Memory B cell (primary cell): ENCODE results near the gene TRIM61.
"Not testable (repeated sequence)": the region's sequence is repeated elsewhere in the genome, so short reads cannot be mapped to it uniquely, and the experiment has no call there.

Source experiments
- ATAC-seq: fragments of 150-1000 bp; cut with Tn5 transposase; 2 replicates; pipeline ENCODE4 v1.10.0; 2021; ENCODE audit warnings: low read depth, mild to moderate bottlenecking, moderate library complexity
- DNase-seq, 2 donors: peaks; one replicate each; pipeline ENCODE4 v3.0.0; 2022; ENCODE audit warnings: low spot score in 2 of 2
- H3K27ac Mint-ChIP-seq: one replicate; pipeline ENCODE4 v1.8.0; 2022; ENCODE audit warnings: mild to moderate bottlenecking, moderate library complexity, mixed read lengths
- H3K27me3 Mint-ChIP-seq: one replicate; pipeline ENCODE4 v1.8.0; 2022; ENCODE audit warnings: mixed read lengths
- H3K36me3 Mint-ChIP-seq: one replicate; pipeline ENCODE4 v1.8.0; 2022; ENCODE audit warnings: mild to moderate bottlenecking, mixed read lengths
- H3K4me1 Mint-ChIP-seq: one replicate; pipeline ENCODE4 v1.8.0; 2022; ENCODE audit warnings: mixed read lengths
- H3K4me3 Mint-ChIP-seq: one replicate; pipeline ENCODE4 v1.8.0; 2022; ENCODE audit warnings: mild to moderate bottlenecking, moderate library complexity, mixed read lengths
- H3K9me3 Mint-ChIP-seq: one replicate; pipeline ENCODE4 v1.8.0; 2022; ENCODE audit warnings: mixed read lengths

Gene TRIM61

GRCh38 chr4:164977243-164978164 is at the start of gene TRIM61:
Gene TRIM61, minus strand, starts transcription at chr4:164977657. Its CDS starts 7,655 bp downstream, at chr4:164970002.
- Mint-ChIP-seq H3K4me1 (peaks cover 15% of the 10 kb centered on the region), H3K9me3 (no peaks in the 10 kb centered on the region), H3K36me3 (peaks cover 9% of the 10 kb centered on the region), H3K27me3 (no peaks in the 10 kb centered on the region), H3K27ac (peak within 1 kb of the TSS; percentile 81), H3K4me3 (peak within 1 kb of the TSS; percentile 84)
- DNase-seq, result peak; percentile 10 to 21
- ATAC-seq, result peak; percentile 86

GRCh38 chr4:165025782-165026181 is 48.3 kb upstream of the TRIM61 start:
- H3K4me3 Mint-ChIP-seq, H3K27ac Mint-ChIP-seq, H3K4me1 Mint-ChIP-seq, ATAC-seq, H3K36me3 Mint-ChIP-seq, H3K9me3 Mint-ChIP-seq, DNase-seq, H3K27me3 Mint-ChIP-seq: not testable (repeated sequence)

GRCh38 chr4:165019995-165020394 is 42.5 kb upstream of the TRIM61 start:
- H3K4me3 Mint-ChIP-seq, DNase-seq, H3K36me3 Mint-ChIP-seq, H3K27me3 Mint-ChIP-seq, H3K4me1 Mint-ChIP-seq, H3K27ac Mint-ChIP-seq, H3K9me3 Mint-ChIP-seq, ATAC-seq: not testable (repeated sequence)

- H3K27ac Mint-ChIP-seq, result no peak overlapping the region
Measured at GRCh38 chr4:165016971-165017370, 39.5 kb upstream of the TRIM61 start.

GRCh38 chr4:165013691-165014090 is 36.2 kb upstream of the TRIM61 start:
- H3K36me3 Mint-ChIP-seq, result no peaks in the 10 kb centered on the region
- no peak overlapping the region for H3K4me3 Mint-ChIP-seq
- peaks cover 2% of the 10 kb centered on the region for H3K9me3 Mint-ChIP-seq
- H3K4me1 Mint-ChIP-seq, result no peaks in the 10 kb centered on the region
- H3K27ac Mint-ChIP-seq, result no peak overlapping the region
- peaks cover 2% of the 10 kb centered on the region for H3K27me3 Mint-ChIP-seq
- ATAC-seq (no peak), DNase-seq (no peak)

More at GRCh38 chr4:165016971-165017370, 39.5 kb upstream of the TRIM61 start:
- H3K9me3 Mint-ChIP-seq, result peaks cover 2% of the 10 kb centered on the region
- no peak for ATAC-seq
- no peak for DNase-seq
- H3K4me3 Mint-ChIP-seq, result no peak overlapping the region
- H3K36me3 Mint-ChIP-seq, result no peaks in the 10 kb centered on the region
- H3K27me3 Mint-ChIP-seq, result peaks cover 2% of the 10 kb centered on the region
- no peaks in the 10 kb centered on the region for H3K4me1 Mint-ChIP-seq

GRCh38 chr4:165011403-165011802 is 33.9 kb upstream of the TRIM61 start:
- H3K4me1 Mint-ChIP-seq, result no peaks in the 10 kb centered on the region
- H3K27me3 Mint-ChIP-seq, result peaks cover 5% of the 10 kb centered on the region
- H3K4me3 Mint-ChIP-seq, result no peak overlapping the region
- no peaks in the 10 kb centered on the region for H3K9me3 Mint-ChIP-seq
- H3K36me3 Mint-ChIP-seq, result no peaks in the 10 kb centered on the region
- no peak overlapping the region for H3K27ac Mint-ChIP-seq
- DNase-seq, result no peak
- ATAC-seq, result no peak

GRCh38 chr4:165010991-165011390 is 33.5 kb upstream of the TRIM61 start:
- Mint-ChIP-seq H3K36me3 (no peaks in the 10 kb centered on the region), H3K9me3 (no peaks in the 10 kb centered on the region), H3K4me3 (no peak overlapping the region), H3K27ac (no peak overlapping the region), H3K4me1 (no peaks in the 10 kb centered on the region), H3K27me3 (peaks cover 9% of the 10 kb centered on the region)
- DNase-seq, result no peak
- no peak for ATAC-seq

GRCh38 chr4:165010487-165010886 is 33.0 kb upstream of the TRIM61 start:
- ATAC-seq (no peak), DNase-seq (no peak)
- Mint-ChIP-seq H3K36me3 (no peaks in the 10 kb centered on the region), H3K27ac (no peak overlapping the region), H3K4me3 (no peak overlapping the region), H3K9me3 (no peaks in the 10 kb centered on the region), H3K4me1 (no peaks in the 10 kb centered on the region), H3K27me3 (peaks cover 9% of the 10 kb centered on the region)

GRCh38 chr4:165009493-165010227 is 32.2 kb upstream of the TRIM61 start:
- Mint-ChIP-seq H3K4me3 (no peak overlapping the region), H3K4me1 (no peaks in the 10 kb centered on the region), H3K36me3 (no peaks in the 10 kb centered on the region), H3K27me3 (peaks cover 13% of the 10 kb centered on the region), H3K27ac (no peak overlapping the region), H3K9me3 (no peaks in the 10 kb centered on the region)
- ATAC-seq (no peak), DNase-seq (no peak)

GRCh38 chr4:165006886-165007285 is 29.4 kb upstream of the TRIM61 start:
- Mint-ChIP-seq H3K4me3 (no peak overlapping the region), H3K4me1 (no peaks in the 10 kb centered on the region), H3K27me3 (peaks cover 11% of the 10 kb centered on the region), H3K36me3 (no peaks in the 10 kb centered on the region), H3K27ac (no peak overlapping the region), H3K9me3 (no peaks in the 10 kb centered on the region)
- DNase-seq (no peak), ATAC-seq (no peak)

GRCh38 chr4:165006456-165006855 is 29.0 kb upstream of the TRIM61 start:
- Mint-ChIP-seq H3K27me3 (peaks cover 11% of the 10 kb centered on the region), H3K4me1 (no peaks in the 10 kb centered on the region), H3K36me3 (no peaks in the 10 kb centered on the region), H3K4me3 (no peak overlapping the region), H3K27ac (no peak overlapping the region), H3K9me3 (no peaks in the 10 kb centered on the region)
- DNase-seq (no peak), ATAC-seq (no peak)

GRCh38 chr4:165005352-165005925 is 28.0 kb upstream of the TRIM61 start:
- DNase-seq, result no peak
- no peak for ATAC-seq
- Mint-ChIP-seq H3K4me1 (no peaks in the 10 kb centered on the region), H3K36me3 (no peaks in the 10 kb centered on the region), H3K27ac (no peak overlapping the region), H3K27me3 (peaks cover 11% of the 10 kb centered on the region), H3K4me3 (no peak overlapping the region), H3K9me3 (no peaks in the 10 kb centered on the region)

GRCh38 chr4:165001957-165002356 is 24.5 kb upstream of the TRIM61 start:
- not testable (repeated sequence) for ATAC-seq, DNase-seq, H3K27ac Mint-ChIP-seq, H3K4me3 Mint-ChIP-seq, H3K36me3 Mint-ChIP-seq, H3K4me1 Mint-ChIP-seq, H3K9me3 Mint-ChIP-seq
- H3K27me3 Mint-ChIP-seq, result peaks cover 14% of the 10 kb centered on the region

- H3K36me3 Mint-ChIP-seq, H3K4me1 Mint-ChIP-seq, ATAC-seq, DNase-seq, H3K27me3 Mint-ChIP-seq, H3K27ac Mint-ChIP-seq, H3K9me3 Mint-ChIP-seq, H3K4me3 Mint-ChIP-seq: not testable (repeated sequence)
Measured at GRCh38 chr4:164998526-164999080, 21.1 kb upstream of the TRIM61 start.
